LNCaP clone FGC (cell line): ENCODE results near the gene DDIT3.

Experiments used
- DNase-seq: peaks from one replicate; pipeline ENCODE4 v3.0.0-alpha.2; 2011; ENCODE audit warnings: low read depth
- H3K4me3 ChIP-seq: 2 replicates; pipeline ENCODE4 v1.5.1; 2011; ENCODE audit warnings: mild to moderate bottlenecking, low read depth, low read length, control low read depth
- TF ChIP-seq, protein P1 (sequence below): IDR thresholded peaks from 2 replicates; pipeline ENCODE4 v1.5.1; 2012; ENCODE audit warnings: mild to moderate bottlenecking; ENCODE audit not compliant: control insufficient read depth, insufficient read depth; ENCODE audit errors: extremely low read depth

DDIT3 gene

DNA sequence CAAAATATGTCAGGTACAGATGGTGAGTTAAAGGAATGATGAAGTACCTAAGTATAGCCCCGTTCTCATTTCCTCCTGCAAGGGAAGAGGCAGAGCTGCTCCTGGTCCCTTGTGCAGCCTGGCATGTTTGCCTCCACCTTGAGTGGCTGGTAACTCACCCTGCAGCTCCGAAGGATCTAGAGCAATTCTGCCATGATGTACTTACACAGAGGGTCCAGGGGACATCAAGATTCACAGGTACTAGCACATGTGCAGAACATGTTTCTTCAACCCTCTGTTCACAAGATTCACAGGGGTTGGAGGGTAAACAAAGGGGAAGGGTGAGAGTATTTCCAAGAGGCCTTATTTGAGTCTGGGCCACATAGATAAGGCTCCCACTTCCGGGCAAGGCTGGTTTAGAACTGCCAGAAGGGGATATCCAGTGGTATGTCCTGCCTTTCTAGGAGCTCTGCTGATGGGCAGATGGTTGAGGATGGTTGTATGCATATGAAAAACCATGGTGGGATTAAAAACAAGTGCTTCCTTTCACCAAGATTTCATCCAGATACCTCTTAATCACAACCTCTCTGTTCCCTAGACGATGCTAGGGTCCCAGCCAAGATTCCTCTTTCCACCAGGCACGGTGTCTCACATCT lies 18.9 kb upstream of the DDIT3 start:
- no peak for DNase-seq
- TF ChIP-seq, protein P1, sequence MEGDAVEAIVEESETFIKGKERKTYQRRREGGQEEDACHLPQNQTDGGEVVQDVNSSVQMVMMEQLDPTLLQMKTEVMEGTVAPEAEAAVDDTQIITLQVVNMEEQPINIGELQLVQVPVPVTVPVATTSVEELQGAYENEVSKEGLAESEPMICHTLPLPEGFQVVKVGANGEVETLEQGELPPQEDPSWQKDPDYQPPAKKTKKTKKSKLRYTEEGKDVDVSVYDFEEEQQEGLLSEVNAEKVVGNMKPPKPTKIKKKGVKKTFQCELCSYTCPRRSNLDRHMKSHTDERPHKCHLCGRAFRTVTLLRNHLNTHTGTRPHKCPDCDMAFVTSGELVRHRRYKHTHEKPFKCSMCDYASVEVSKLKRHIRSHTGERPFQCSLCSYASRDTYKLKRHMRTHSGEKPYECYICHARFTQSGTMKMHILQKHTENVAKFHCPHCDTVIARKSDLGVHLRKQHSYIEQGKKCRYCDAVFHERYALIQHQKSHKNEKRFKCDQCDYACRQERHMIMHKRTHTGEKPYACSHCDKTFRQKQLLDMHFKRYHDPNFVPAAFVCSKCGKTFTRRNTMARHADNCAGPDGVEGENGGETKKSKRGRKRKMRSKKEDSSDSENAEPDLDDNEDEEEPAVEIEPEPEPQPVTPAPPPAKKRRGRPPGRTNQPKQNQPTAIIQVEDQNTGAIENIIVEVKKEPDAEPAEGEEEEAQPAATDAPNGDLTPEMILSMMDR: no peak
- no peak overlapping the region for H3K4me3 ChIP-seq

DNA sequence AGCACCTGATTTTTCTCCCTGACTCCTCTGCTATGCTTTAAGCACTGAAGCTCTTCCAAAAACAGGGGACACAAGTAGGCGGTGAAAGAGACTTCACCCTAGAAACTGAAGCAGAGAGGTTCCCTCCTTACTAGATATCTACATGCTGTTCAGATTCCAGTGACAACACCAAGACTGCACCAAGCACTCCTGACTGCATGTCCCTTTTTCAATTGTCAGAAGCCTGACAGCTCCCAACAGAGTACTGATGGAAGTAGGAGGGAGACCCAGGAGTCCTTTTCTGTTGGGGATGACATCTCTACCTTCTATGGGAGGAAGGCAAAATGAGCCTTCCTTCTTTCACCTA lies 16.3 kb upstream of the DDIT3 start:
- no peak overlapping the region for H3K4me3 ChIP-seq
- TF ChIP-seq, protein P1: no peak
- no peak for DNase-seq

DNA sequence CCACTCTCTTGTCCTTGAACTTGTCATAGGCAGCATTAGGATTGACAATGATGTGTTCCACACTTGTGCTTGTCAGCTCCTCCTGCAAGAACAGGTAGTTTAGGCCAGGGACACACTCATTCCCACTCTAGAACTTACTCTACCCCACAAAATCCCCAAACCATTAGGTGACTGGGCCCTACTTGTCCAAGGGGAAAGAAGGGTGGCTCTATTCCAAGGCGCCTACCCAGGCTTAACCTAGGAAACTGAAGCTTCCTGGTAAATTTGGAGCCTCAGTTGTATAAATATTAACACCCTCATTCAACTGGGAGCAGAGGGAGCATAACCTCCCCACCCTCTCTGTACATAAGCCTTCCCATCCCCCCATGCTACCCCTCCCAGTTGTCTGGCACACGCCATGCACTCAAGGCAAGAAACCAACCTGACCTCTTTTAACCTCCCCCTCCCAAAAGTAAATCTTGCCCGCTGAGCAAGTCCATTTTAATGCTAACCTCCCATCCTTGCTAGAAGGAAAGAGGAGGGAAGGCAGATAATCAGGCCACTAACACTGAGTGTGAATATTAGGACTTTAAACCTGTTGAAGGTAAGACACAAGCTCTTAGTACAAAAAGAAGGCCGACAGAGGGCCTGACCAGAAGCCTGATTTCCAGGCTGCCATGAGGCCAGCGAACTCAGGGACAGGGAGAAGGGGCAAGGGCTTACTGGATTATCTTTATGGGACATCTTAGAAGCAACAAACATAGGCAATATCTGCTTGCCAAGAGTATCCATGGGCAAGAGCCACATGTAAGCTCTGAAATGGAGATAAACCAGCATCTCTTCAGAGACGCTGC lies 15.7 kb upstream of the DDIT3 start:
- H3K4me3 ChIP-seq: no peak overlapping the region
- TF ChIP-seq, protein P1: no peak

DNA sequence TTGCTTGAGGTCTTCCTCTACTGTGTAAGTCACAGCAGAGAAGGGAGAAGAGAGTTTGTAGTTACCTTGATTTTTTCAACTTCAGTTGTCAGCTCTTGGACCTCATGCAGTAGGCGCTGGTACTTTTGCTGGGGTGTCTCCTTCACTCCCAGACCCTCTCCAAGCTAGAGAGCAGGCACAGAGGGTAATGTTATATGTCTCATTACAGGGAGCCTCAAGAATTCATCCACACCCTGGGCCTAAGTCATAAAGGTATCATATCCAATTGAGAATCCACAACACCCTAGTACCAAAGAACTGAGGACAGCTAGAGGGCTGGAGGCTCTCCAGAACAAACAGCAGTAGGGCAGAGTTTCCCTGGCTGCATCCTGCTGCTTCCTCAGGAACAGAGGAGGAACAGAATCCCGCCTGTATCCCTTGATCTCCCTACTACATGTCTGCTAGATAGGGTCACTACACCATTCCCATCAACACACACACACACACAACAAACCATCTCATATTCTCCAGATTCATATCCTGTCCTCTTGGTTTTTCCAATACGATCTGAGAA lies 14.8 kb upstream of the DDIT3 start:
- TF ChIP-seq, protein P1: no peak
- peak; percentile 54 for DNase-seq

More for the DNA sequence above, 15.7 kb upstream of the DDIT3 start:
- peak; percentile 76 for DNase-seq

DNA sequence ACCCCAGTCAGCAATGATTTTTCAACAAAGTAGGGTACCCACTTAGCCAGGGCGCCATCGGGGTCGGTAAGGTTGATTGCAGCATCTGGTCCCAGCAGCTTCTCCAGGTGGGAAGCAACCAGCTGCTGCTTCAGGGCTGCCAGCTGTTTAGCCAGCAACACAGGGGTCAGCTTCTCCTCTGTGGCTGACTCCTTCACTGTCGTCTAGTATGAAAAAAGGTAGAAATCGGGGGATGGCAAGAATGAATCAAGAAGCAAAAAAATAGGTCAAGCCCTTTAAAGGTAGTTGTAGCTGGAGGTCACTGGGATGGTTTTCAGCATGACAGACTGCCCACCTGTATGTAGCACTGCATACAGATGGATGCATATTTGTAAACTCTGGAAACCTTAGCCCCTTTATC lies 13.9 kb upstream of the DDIT3 start:
- no peak overlapping the region for H3K4me3 ChIP-seq
- no peak for DNase-seq
- TF ChIP-seq, protein P1: no peak

More for the DNA sequence above, 14.8 kb upstream of the DDIT3 start:
- H3K4me3 ChIP-seq: no peak overlapping the region

DNA sequence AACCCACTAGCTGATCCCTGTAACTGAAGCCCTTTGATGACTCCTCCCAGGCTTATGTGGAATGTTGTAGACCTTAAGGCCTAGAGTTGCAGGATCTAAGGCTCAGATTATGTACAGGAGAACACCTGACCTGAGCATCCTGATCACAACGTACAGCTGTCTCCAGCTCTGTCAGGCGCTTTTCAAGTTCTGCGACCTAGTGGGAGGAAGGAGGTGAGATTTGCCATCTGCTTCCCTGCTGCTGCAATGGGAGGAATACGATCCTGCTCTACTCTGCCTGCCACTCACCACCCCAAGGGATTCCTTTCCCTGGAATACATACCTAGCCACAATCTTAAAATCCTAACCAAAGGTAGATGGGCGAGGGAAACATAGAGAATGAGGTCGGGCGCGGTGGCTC lies 12.8 kb upstream of the DDIT3 start:
- TF ChIP-seq, protein P1: no peak
- no peak overlapping the region for H3K4me3 ChIP-seq
- DNase-seq: no peak

DNA sequence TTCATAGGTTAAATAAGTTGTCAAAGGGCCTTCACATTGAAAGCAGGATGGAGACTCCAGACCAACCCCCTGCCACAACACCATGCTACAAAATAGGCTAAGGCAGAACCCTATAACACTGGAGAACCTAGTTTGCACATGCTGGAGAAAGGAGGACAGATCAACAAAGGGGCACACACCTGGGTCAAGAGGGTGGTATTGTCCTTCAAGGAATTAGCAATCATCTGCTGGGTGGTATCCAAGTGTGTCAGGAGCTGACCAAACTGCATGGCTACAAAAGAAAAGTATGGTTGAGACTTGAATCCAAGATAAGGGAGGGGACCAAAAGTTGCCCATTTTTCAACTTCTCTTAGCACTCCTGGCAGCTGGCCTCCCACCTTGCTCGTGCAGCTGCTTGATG lies 11.5 kb upstream of the DDIT3 start:
- H3K4me3 ChIP-seq: no peak overlapping the region
- TF ChIP-seq, protein P1: no peak
- no peak for DNase-seq
